GM21825 (cell line): Measurements from ENCODE around the gene PPM1K.

ENCODE experiments used
- ATAC-seq: cut with Tn5 transposase; IDR thresholded peaks from one replicate; pipeline ENCODE4 v1.9.1; 2021; ENCODE audit warnings: mild to moderate bottlenecking, moderate library complexity; ENCODE audit not compliant: unreplicated experiment

Gene PPM1K

GRCh38 chr4:88277711-88278225 is 6.6 kb downstream of the PPM1K start:
- no peak for ATAC-seq

- ATAC-seq, result no peak
Observed at GRCh38 chr4:88276952-88277710, 7.2 kb downstream of the PPM1K start.

GRCh38 chr4:88275949-88276515 is 8.3 kb downstream of the PPM1K start:
- ATAC-seq, result no peak

DNA sequence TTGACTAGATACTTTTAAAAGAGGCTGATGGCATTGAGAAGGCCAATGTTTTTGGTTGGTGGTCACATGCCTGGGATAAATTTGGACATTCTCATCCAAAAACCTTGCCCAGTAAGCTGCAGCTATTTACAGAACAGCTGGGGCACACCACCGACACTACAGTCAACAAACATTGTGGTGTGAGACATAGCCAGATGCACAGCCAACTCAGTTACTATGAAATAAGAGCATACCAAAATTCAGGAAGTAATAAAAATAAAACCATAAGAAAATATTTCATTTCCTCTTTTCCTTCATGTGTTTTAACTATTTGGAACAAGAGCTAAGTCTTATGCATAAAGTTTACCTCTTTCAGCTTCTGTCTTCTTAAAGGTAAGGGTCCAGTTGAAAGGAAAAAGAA is 8.8 kb downstream of the PPM1K start:
- peak; percentile 67 for ATAC-seq

DNA sequence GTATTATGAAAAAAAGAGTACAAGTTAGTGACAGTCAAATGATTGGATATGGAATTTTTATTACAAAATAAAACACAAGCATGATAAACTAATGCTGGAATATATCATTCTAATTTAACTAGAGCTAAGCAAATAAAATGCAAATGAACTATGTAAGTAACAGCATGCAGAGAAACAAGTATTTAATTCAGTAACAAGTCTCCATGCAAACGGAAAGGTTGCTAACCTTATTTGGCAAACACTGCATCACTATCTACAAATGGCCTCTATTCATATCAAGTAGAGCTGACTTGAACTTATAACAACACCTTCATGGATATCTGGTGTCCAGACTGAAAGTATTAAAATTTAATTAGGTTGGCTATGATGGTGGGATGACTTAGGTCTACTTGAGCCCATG is 15.4 kb downstream of the PPM1K start:
- no peak for ATAC-seq

GRCh38 chr4:88264336-88264735 is 20.0 kb downstream of the PPM1K start:
- ATAC-seq, result no peak

- ATAC-seq, result no peak
Observed at GRCh38 chr4:88257726-88258125, 26.6 kb downstream of the PPM1K start.

DNA sequence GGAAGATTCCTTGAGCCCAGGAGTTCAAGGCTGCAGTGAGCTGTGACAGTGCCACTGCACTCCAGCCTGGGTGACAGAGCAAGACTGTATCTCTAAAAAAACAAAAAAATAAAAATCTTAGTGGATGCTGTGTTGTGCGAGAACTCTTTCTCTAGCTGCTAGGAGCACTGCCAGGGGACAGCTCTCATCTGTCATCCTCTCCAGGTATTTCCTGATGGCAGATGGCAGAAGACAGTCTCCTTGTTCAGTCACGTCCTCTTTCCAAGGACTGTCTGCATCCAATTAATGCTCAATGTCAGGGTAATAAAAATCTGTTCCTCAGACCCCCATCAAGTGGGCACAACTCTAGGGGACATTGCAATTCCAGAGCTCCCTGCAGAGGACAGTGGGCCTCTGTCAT is 29.2 kb downstream of the PPM1K start:
- no peak for ATAC-seq

- no peak for ATAC-seq
Observed at GRCh38 chr4:88251924-88252323, 32.4 kb downstream of the PPM1K start.

- ATAC-seq, result no peak
Observed at GRCh38 chr4:88247148-88247547, 37.2 kb downstream of the PPM1K start.

DNA sequence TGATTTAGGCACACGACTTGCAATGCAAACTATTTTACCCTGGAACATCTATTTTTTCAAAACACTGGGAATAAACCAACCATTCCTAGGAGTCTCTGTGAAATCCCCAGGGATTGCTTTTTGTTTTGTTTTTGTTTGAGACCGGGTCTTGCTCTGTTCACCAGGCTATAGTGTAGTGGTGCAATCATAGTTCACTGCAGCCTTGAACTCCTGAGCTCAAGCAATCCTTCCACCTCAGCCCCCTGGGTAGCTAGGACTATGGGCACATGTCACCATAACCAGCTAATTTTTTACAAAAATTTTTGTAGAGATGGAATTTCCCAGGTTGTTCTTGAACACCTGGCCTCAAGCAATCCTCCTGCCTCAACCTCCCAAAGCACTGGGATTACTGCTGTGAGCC is 37.8 kb downstream of the PPM1K start:
- no peak for ATAC-seq

DNA sequence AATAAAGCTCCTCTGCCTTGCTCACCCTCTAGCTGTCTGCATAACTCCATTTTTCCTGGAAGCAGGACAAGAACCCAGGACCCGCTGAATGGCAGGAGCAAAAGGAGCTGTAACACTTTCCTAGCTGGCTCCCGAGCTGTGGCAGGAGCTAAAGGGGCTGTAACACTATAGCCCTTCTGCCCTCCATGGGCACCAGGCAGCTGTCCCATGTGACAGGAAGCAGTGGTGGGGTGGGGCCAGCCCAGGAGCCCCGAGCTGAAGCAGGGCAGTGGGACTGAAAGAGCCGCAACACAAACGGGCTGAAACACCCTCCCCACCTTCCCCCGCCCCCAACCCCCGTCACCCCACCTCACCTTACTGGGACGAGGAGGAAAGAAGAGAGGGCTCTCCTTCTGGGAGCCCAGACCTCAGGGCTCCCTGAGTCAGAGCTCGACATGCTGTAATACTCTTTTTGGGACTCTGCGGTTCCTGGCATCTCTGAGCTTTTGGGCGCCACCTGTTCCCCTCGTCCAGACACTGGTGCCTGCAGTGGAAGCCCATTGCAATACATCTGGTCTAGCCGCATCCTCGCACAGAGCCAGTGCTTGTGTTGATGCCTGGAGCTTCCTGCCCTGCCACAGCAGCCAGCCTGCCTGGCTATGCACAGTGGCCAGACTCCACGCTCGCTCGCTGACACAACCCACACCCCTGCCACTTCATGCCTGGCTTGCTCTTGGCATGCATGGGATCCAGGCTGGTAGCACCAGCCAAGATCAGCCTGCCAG is 39.4 kb downstream of the PPM1K start:
- ATAC-seq, result peak; percentile 88

DNA sequence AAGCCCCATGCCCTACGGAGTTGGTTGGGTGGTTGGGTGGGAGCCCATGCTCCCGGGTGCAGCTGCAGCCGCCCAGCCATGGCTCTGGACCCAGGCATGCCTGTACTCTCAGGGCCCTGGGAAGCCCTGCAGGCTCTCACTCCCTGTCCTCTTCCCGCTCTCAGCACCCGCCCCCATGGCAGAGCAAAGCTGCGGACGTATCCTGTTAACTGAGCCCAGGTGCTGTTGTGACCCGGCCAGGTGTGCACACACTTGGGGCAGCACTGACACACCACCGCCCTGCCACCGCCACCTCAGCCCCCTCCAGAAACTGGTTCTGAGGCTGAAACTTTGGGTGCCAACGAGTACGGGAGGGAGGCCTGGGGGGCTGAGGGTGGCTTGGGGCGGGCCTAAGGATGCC is 40.3 kb downstream of the PPM1K start:
- no peak for ATAC-seq

GRCh38 chr4:88242144-88242543 is 42.2 kb downstream of the PPM1K start:
- no peak for ATAC-seq

GRCh38 chr4:88240297-88240714 is 44.1 kb downstream of the PPM1K start:
- ATAC-seq, result no peak

GRCh38 chr4:88230969-88231771 is 53.2 kb downstream of the PPM1K start:
- ATAC-seq, result no peak

DNA sequence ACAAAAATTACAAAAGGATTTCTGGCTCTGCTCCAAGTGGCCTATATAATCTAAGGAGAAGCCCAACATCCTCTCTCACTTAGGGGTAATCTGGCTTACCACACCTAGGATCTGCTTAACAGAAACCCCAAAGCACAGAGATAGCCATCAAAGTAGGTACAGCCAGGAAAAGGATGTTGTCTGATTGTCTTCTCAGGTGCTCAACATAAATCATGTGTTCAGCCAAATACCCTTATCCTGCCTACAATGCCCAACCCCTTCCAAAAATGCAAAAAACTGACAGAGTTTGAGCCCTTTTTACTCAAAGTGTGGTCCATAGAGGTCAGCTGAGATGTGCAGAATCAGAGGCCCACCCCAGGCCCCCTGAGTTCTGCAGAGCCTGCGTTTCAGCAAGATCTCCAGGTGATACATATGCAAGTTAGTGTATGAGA is 53.9 kb downstream of the PPM1K start:
- no peak for ATAC-seq

- ATAC-seq, result no peak
Observed at GRCh38 chr4:88227734-88228133, 56.6 kb downstream of the PPM1K start.

DNA sequence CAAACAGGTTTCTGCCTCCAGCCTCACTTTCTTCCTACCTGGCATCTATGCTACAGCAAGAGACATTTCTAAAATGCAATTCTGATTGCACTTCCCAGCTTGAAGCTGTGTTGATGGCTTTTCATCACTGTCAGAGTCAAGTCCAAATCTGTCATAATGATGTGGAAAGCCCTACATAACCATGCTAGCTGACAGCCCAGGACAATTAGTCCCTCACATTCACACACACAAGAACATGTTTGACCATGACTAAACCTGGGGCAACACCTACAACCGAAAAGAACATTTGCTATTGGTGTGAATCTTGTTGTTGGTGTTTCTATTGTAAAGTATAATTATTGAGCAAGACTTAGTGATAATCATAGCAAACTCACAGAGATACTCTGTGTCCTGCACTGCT is 58.2 kb downstream of the PPM1K start:
- no peak for ATAC-seq

- ATAC-seq, result no peak
Observed at GRCh38 chr4:88225232-88226105, 58.9 kb downstream of the PPM1K start.
